H1 (cell line): Measurements from ENCODE around the gene LMBR1. TPM values are rescaled to one million over a fixed set of nuclear protein-coding genes. Genes with fewer than 3 reads are reported as not detected.

Experiments used
- CTCF ChIA-PET: fragments of 300-600 bp; sonication (Branson Sonifier 250); formaldehyde crosslinking; loops from one replicate; lab custom pipeline; 2021; ENCODE audit not compliant: partially characterized antibody; lab: Charles Lee
- POLR2A ChIA-PET: fragments of 300-600 bp; sonication (Branson Sonifier 250); formaldehyde crosslinking; loops from one replicate; lab custom pipeline; 2021; ENCODE audit warnings: inconsistent platforms; ENCODE audit not compliant: partially characterized antibody; lab: Charles Lee
- DNase-seq, 2 experiments: peaks; one replicate each; pipeline versions ENCODE4 v3.0.0 to v3.0.0-alpha.2; 2010 to 2022; ENCODE audit warnings: low spot score in 2 of 2, low read depth in 1 of 2, mixed read lengths in 1 of 2
- FAIRE-seq: peaks from 2 replicates; lab custom pipeline; 2011; peaks lifted over from hg19 to GRCh38; lab: Jason Lieb, UNC
- H2AFZ ChIP-seq: 2 replicates; pipeline ENCODE4 v1.8.1; 2012; ENCODE audit warnings: low read length, inconsistent platforms
- H2AK5ac ChIP-seq: 2 replicates; pipeline ENCODE4 v1.6.1; 2013; ENCODE audit warnings: low read depth, low read length
- H2BK120ac ChIP-seq: replicated peaks from 2 replicates; pipeline ENCODE3; 2013; ENCODE audit warnings: low read depth, low read length, inconsistent platforms
- H2BK12ac ChIP-seq: 2 replicates; pipeline ENCODE4 v1.6.1; 2013; ENCODE audit warnings: low read depth, low read length
- H2BK15ac ChIP-seq: 2 replicates; pipeline ENCODE4 v1.6.1; 2013; ENCODE audit warnings: low read length
- H2BK20ac ChIP-seq: 2 replicates; pipeline ENCODE4 v1.6.1; 2013; ENCODE audit warnings: low read length
- H2BK5ac ChIP-seq: 2 replicates; pipeline ENCODE4 v1.6.1; 2013; ENCODE audit warnings: low read depth, low read length
- H3K14ac ChIP-seq: 2 replicates; pipeline ENCODE4 v1.6.1; 2013; ENCODE audit warnings: inconsistent platforms; ENCODE audit not compliant: insufficient read length
- H3K18ac ChIP-seq: 2 replicates; pipeline ENCODE4 v1.6.1; 2013; ENCODE audit warnings: low read length; ENCODE audit errors: extremely low read depth
- H3K23ac ChIP-seq: 2 replicates; pipeline ENCODE4 v1.6.1; 2013; ENCODE audit warnings: inconsistent platforms; ENCODE audit not compliant: insufficient read length
- H3K23me2 ChIP-seq: 2 replicates; pipeline ENCODE4 v1.6.1; 2013; ENCODE audit warnings: low read depth, low read length
- H3K27ac ChIP-seq: 2 replicates; pipeline ENCODE4 v1.6.1; 2011; ENCODE audit warnings: low read depth, low read length, inconsistent platforms
- H3K27me3 ChIP-seq, 4 experiments: replicated peaks in 1 of 4; 1 replicate in 1 of 4; 2 replicates in 3 of 4; pipeline versions ENCODE4 v1.6.1 to v1.8.1; 2011 to 2013; ENCODE audit warnings: low read length in 3 of 4, mild to moderate bottlenecking in 3 of 4, inconsistent platforms in 2 of 4, mixed read lengths in 2 of 4, moderate library complexity in 1 of 4; ENCODE audit not compliant: control insufficient read depth in 3 of 4, insufficient read depth in 3 of 4; ENCODE audit errors: extremely low read depth in 1 of 4
- H3K36me3 ChIP-seq, 4 experiments: 2 replicates each; pipeline versions ENCODE4 v1.6.1 to v1.8.1; 2011 to 2013; ENCODE audit warnings: mild to moderate bottlenecking in 4 of 4, low read length in 3 of 4, moderate library complexity in 2 of 4, control low read depth in 1 of 4, inconsistent platforms in 1 of 4; ENCODE audit not compliant: insufficient read depth in 4 of 4, control insufficient read depth in 2 of 4
- H3K4ac ChIP-seq: replicated peaks from 2 replicates; pipeline ENCODE3; 2013; ENCODE audit warnings: low read length, low read depth, mixed read lengths, inconsistent platforms; ENCODE audit not compliant: insufficient read length
- H3K4me1 ChIP-seq, 4 experiments: replicated peaks in 1 of 4; 1 replicate in 1 of 4; 2 replicates in 3 of 4; pipeline versions ENCODE4 v1.6.1 to v1.8.1; 2011 to 2013; ENCODE audit warnings: low read length in 3 of 4, inconsistent platforms in 2 of 4, mixed read lengths in 1 of 4; ENCODE audit not compliant: insufficient read depth in 4 of 4, control insufficient read depth in 3 of 4
- H3K4me2 ChIP-seq, 2 experiments: 2 replicates each; pipeline versions ENCODE4 v1.6.1 to v1.8.1; 2011 to 2013; ENCODE audit warnings: low read depth in 2 of 2, low read length in 2 of 2, control low read depth in 1 of 2, inconsistent platforms in 1 of 2, mild to moderate bottlenecking in 1 of 2; ENCODE audit not compliant: insufficient read depth in 1 of 2
- H3K4me3 ChIP-seq, 4 experiments: fragments of 200-600, 300-600 bp in 1 of 4; sonication (generic), shearing (Covaris generic), sonication (Bioruptor Twin) in 1 of 4; 2 replicates each; pipeline versions ENCODE4 v1.5.1 to v1.8.1; 2011 to 2016; ENCODE audit warnings: low read length in 4 of 4, low read depth in 3 of 4, control low read depth in 2 of 4, inconsistent platforms in 2 of 4, mild to moderate bottlenecking in 2 of 4, mixed read lengths in 1 of 4, moderate library complexity in 1 of 4; ENCODE audit not compliant: insufficient read depth in 2 of 4; ENCODE audit errors: extremely low read depth in 1 of 4
- H3K56ac ChIP-seq: replicated peaks from 2 replicates; pipeline ENCODE3; 2013; ENCODE audit warnings: low read depth, mild to moderate bottlenecking, mixed read lengths, low read length, inconsistent platforms; ENCODE audit not compliant: insufficient read length
- H3K79me1 ChIP-seq: 2 replicates; pipeline ENCODE4 v1.6.1; 2013; ENCODE audit warnings: low read depth, low read length, control low read depth
- H3K79me2 ChIP-seq, 2 experiments: 2 replicates each; pipeline versions ENCODE4 v1.6.1 to v1.8.1; 2012 to 2013; ENCODE audit warnings: low read length in 2 of 2, mild to moderate bottlenecking in 2 of 2, inconsistent platforms in 1 of 2; ENCODE audit not compliant: insufficient read depth in 2 of 2, control insufficient read depth in 1 of 2
- H3K9ac ChIP-seq, 4 experiments: replicated peaks in 1 of 4; 1 replicate in 1 of 4; 2 replicates in 3 of 4; pipeline versions ENCODE4 v1.6.1 to v1.8.1; 2011 to 2013; ENCODE audit warnings: low read depth in 3 of 4, low read length in 3 of 4, control low read depth in 2 of 4, mild to moderate bottlenecking in 2 of 4, moderate library complexity in 2 of 4, inconsistent platforms in 1 of 4; ENCODE audit errors: extremely low read depth in 1 of 4
- H3K9me3 ChIP-seq, 2 experiments: 2 replicates each; pipeline versions ENCODE4 v1.6.1 to v1.8.1; 2012 to 2013; ENCODE audit warnings: mild to moderate bottlenecking in 2 of 2, moderate library complexity in 2 of 2, control low read depth in 1 of 2, inconsistent platforms in 1 of 2, low read depth in 1 of 2, low read length in 1 of 2, mixed read lengths in 1 of 2; ENCODE audit not compliant: insufficient read depth in 2 of 2
- H4K20me1 ChIP-seq, 2 experiments: replicated peaks in 1 of 2; 2 replicates each; pipeline versions ENCODE3 to v1.8.1; 2011 to 2013; ENCODE audit warnings: inconsistent platforms in 2 of 2, low read length in 2 of 2, mild to moderate bottlenecking in 1 of 2; ENCODE audit not compliant: insufficient read depth in 2 of 2, control insufficient read depth in 1 of 2
- H4K5ac ChIP-seq: 2 replicates; pipeline ENCODE4 v1.6.1; 2013; ENCODE audit warnings: low read length, low read depth, mixed read lengths, inconsistent platforms; ENCODE audit not compliant: insufficient read length
- H4K8ac ChIP-seq: 2 replicates; pipeline ENCODE4 v1.8.0; 2013; ENCODE audit warnings: mild to moderate bottlenecking, moderate library complexity, low read length, inconsistent platforms; ENCODE audit not compliant: insufficient read depth; ENCODE audit errors: extremely low read depth
- H4K91ac ChIP-seq: replicated peaks from 2 replicates; pipeline ENCODE3; 2013; ENCODE audit warnings: low read length, mixed read lengths, inconsistent platforms; ENCODE audit not compliant: insufficient read length
- BACH1 ChIP-seq: IDR thresholded peaks from 2 replicates; pipeline ENCODE4 v1.6.1; 2012; ENCODE audit warnings: low read length, improper control_type of control experiment
- CBX5 ChIP-seq: fragments of 300-800, 300-1000 bp; sonication (generic); IDR thresholded peaks from 2 replicates; pipeline ENCODE4 v1.7.1; 2016; ENCODE audit warnings: antibody characterized with exemption, low read length, low read depth
- CEBPB ChIP-seq: IDR thresholded peaks from 2 replicates; pipeline ENCODE4 v1.6.1; 2012; ENCODE audit warnings: low read depth, low read length
- CHD1 ChIP-seq: IDR thresholded peaks from 2 replicates; pipeline ENCODE4 v1.6.1; 2012; ENCODE audit warnings: low read depth, low read length, improper control_type of control experiment
- CREB1 ChIP-seq: IDR thresholded peaks from 2 replicates; pipeline ENCODE4 v1.6.1; 2012; ENCODE audit warnings: inconsistent platforms
- GABPA ChIP-seq: IDR thresholded peaks from 2 replicates; pipeline ENCODE4 v1.6.1; 2011; ENCODE audit warnings: mild to moderate bottlenecking, low read length, moderate library complexity, borderline replicate concordance; ENCODE audit not compliant: insufficient read depth
- JUN ChIP-seq: IDR thresholded peaks from 2 replicates; pipeline ENCODE4 v1.6.1; 2011; ENCODE audit warnings: low read depth, mild to moderate bottlenecking, improper control_type of control experiment, low read length
- RFX5 ChIP-seq: IDR thresholded peaks from 2 replicates; pipeline ENCODE4 v1.6.1; 2011; ENCODE audit warnings: low read depth, low read length, improper control_type of control experiment, borderline replicate concordance
- SIRT6 ChIP-seq: IDR thresholded peaks from one replicate; pipeline ENCODE4 v1.7.1; 2012; ENCODE audit warnings: low read length, inconsistent platforms
- SIX5 ChIP-seq: IDR thresholded peaks from 2 replicates; pipeline ENCODE4 v1.6.1; 2011; ENCODE audit warnings: mild to moderate bottlenecking, low read depth, low read length
- SP2 ChIP-seq: IDR thresholded peaks from 2 replicates; pipeline ENCODE4 v1.6.1; 2012; ENCODE audit warnings: mild to moderate bottlenecking, low read length, inconsistent platforms
- SUZ12 ChIP-seq: fragments of 200-600 bp; sonication (generic); IDR thresholded peaks from 2 replicates; pipeline ENCODE4 v1.6.1; 2012; ENCODE audit warnings: mild to moderate bottlenecking, inconsistent platforms, low read length, moderate library complexity, mixed read lengths
- TAF1 ChIP-seq: IDR thresholded peaks from 2 replicates; pipeline ENCODE4 v1.6.1; 2011; ENCODE audit warnings: mild to moderate bottlenecking, low read depth, low read length
- TAF7 ChIP-seq: optimal IDR thresholded peaks from 2 replicates; pipeline ENCODE3; 2011; ENCODE audit warnings: low read depth, mild to moderate bottlenecking, inconsistent platforms, low read length, moderate library complexity, borderline replicate concordance
- TEAD4 ChIP-seq: IDR thresholded peaks from 2 replicates; pipeline ENCODE4 v1.6.1; 2012; ENCODE audit warnings: low read depth, low read length, inconsistent platforms, mixed read lengths
- YY1 ChIP-seq: IDR thresholded peaks from 2 replicates; pipeline ENCODE4 v1.6.1; 2011; ENCODE audit warnings: low read depth, mild to moderate bottlenecking, low read length
- WGBS, 2 experiments: shearing (Covaris generic) in 1 of 2; methylation state at CpG; one replicate each; pipeline versions ENCODE4 v1.1.6 to v1.1.7; 2013 to 2015; ENCODE audit warnings: low lambda C conversion rate in 2 of 2, mixed read lengths in 2 of 2, inconsistent platforms in 1 of 2, low coverage in 1 of 2, missing lambda C conversion rate in 1 of 2; ENCODE audit not compliant: insufficient replicate concordance in 2 of 2, insufficient coverage in 1 of 2, insufficient read length in 1 of 2; ENCODE audit errors: extremely low coverage in 1 of 2, missing lambda C conversion rate in 1 of 2; 5-methylcytosine and 5-hydroxymethylcytosine counted together
- polyA plus RNA-seq, 7 experiments: library from polyadenylated mRNA; depleted of rRNA in 3 of 7; stranded (reverse) in 5 of 7; unstranded in 2 of 7; fragments of >200 nt in 5 of 7; fragments of 200-250 nt in 2 of 7; gene quantifications; 1 replicate in 5 of 7; 2 replicates in 1 of 7; 4 replicates in 1 of 7; pipeline versions ENCODE4 v1.2.1 to v1.2.3, GENCODE V29; 2011 to 2013; ENCODE audit warnings: missing spikeins in 2 of 7, mixed read lengths in 2 of 7
- total RNA-seq: library from RNA; stranded (reverse); fragmentation: NEBNext Ultra II Directional; extraction: Animal tissue kit (Norgen Biotek cat#: 25700); gene quantifications from 2 replicates; pipeline ENCODE4 v1.2.1, GENCODE V29; 2021

LMBR1 gene
- total and polyA plus RNA-seq, 2 of the 8 experiments (the other 6 are each of a cell fraction or from before 2014, with no cell fraction given): 15.1 to 70.4 TPM

DNA sequence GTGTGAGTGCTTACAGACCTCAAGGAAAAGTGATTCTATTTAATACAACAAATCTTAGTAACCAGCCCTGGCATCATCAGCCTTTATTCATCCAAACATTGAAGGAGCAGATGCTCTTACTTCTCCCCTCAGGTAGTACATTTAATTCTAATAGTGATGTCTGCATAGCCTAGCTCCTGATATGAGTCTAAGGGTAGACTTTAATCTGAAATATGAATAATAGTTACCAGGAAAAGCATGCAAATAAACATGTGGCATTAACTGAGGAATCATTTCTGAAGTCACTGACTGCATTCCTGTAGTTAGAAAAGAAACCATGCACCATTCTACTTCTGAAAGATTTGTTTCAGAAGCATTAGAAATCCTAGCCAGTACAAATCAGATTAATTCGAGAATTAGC, 25.7 kb upstream of the LMBR1 start:
- Histone ChIP-seq H2BK15ac (no peak overlapping the region), H3K79me2 (no peaks in the 10 kb centered on the region), H3K4me3 (no peak overlapping the region), H3K18ac (no peak overlapping the region), H3K56ac (no peak overlapping the region), H3K9me3 (peaks cover 7 to 8% of the 10 kb centered on the region in 2 experiments; a peak in 2 of 4 replicates), H4K91ac (no peak overlapping the region), H3K4me1 (no peaks in the 10 kb centered on the region; a peak in 1 of 7 replicates), H2AK5ac (no peak overlapping the region), H3K79me1 (no peaks in the 10 kb centered on the region), H3K36me3 (no peaks in the 10 kb centered on the region), H3K9ac (no peak overlapping the region), H3K27me3 (no peaks in the 10 kb centered on the region), H3K23me2 (no peaks in the 10 kb centered on the region), H2BK20ac (no peak overlapping the region), H3K4ac (no peak overlapping the region), H3K27ac (no peak overlapping the region), H2BK12ac (no peak overlapping the region), H4K8ac (no peak overlapping the region), H2AFZ (no peak overlapping the region), H4K5ac (no peak overlapping the region), H4K20me1 (no peaks in the 10 kb centered on the region), H2BK5ac (no peak overlapping the region), H3K4me2 (no peak overlapping the region), H3K14ac (no peak overlapping the region), H3K23ac (no peak overlapping the region), H2BK120ac (no peak overlapping the region)
- WGBS, 2 experiments: 88% methylated on average over 1 of the region's 1 CpG; no CpG with 5 or more reads in 1 of the 2 experiments
- DNase-seq: no peak
- ChIA-PET CTCF (no interaction called here), POLR2A (no interaction called here)
- FAIRE-seq: no peak
- TF ChIP-seq SIRT6: no peak
- TF ChIP-seq BACH1: no peak
- TF ChIP-seq TAF1: no peak
- TF ChIP-seq SP2: no peak
- TF ChIP-seq SUZ12: no peak
- TF ChIP-seq CHD1: no peak
- no peak for TF ChIP-seq TAF7
- TF ChIP-seq YY1: no peak
- TF ChIP-seq CEBPB: no peak
- no peak for TF ChIP-seq GABPA
- TF ChIP-seq CREB1: no peak
- TF ChIP-seq TEAD4: no peak
- no peak for TF ChIP-seq RFX5
- TF ChIP-seq JUN: no peak
- no peak for TF ChIP-seq SIX5
- TF ChIP-seq CBX5: no peak
